PC-3 (cell line): Measurements from ENCODE around the gene PNMA8A.

Experiments used
- EZH2 ChIP-seq: fragments of 300-600 bp; sonication (generic); IDR thresholded peaks from one replicate; pipeline ENCODE4 v1.6.1; 2017; ENCODE audit warnings: antibody characterized with exemption, mild to moderate bottlenecking, low read length; ENCODE audit not compliant: unreplicated experiment
- EZH2phosphoT487 ChIP-seq: fragments of 300-600 bp; sonication (generic); IDR thresholded peaks from 2 replicates; pipeline ENCODE4 v1.6.1; 2018; ENCODE audit warnings: mild to moderate bottlenecking, antibody characterized with exemption, low read length, borderline replicate concordance

- no peak for TF ChIP-seq EZH2phosphoT487
- TF ChIP-seq EZH2 = no peak
Measured at GRCh38 chr19:46486358-46486757, 15.0 kb upstream of the PNMA8A start.
